Umbilical cord (tissue), 2 donors: ENCODE measurements around the gene C2CD2. TPM values are rescaled to one million over a fixed set of nuclear protein-coding genes. Genes with fewer than 3 reads are reported as not detected.

Source experiments
- DNase-seq: peaks from one replicate; pipeline ENCODE4 v3.0.0-alpha.2; 2015; ENCODE audit warnings: low spot score
- total RNA-seq: library from RNA; depleted of rRNA; stranded (reverse); fragments of >200 nt; gene quantifications from one replicate; pipeline ENCODE4 v1.2.3, GENCODE V29; 2014; ENCODE audit warnings: low replicate concordance; ENCODE audit not compliant: insufficient read depth

Gene C2CD2
- total RNA-seq, 1 donor from 2014 or later: 12.5 TPM

GRCh38 chr21:41933313-41934079 lies 20.3 kb downstream of the C2CD2 start:
- peak; percentile 65 for DNase-seq

DNA sequence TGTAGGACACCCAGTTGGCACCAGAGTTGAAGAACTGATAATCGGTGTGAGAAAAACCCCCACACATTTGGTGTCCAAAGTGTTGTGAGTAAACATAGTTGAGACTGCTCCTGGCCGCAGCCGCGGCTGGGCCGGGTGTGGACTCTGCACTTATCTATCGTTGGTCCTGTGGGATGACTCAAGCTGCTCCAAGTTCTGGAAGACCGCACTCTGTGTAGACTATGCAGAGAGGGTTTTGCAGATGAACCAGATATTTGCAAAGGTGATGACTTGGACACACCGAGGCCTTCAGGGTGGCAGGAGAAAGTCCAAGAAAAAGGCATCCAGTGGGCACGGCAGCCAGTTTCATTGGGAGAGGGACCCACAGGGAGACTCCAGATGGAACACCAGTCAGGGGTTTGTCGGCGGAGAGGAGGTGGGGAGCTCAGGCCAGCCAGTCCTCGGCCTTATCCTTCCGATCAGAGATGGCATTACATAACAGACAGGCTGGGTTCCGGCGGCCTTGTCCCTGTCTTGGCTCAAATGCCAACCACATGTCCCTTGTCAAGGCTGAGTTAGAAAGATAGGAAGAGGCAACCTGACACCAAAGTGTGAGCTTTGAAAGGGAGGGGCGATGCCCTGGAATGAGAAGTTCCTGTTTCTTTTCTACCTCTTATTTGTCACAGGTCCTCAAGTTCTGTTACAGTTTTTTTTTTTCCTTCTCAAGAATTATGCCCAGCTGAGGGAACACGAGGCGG lies 21.1 kb downstream of the C2CD2 start:
- DNase-seq: peak; percentile 63

DNA sequence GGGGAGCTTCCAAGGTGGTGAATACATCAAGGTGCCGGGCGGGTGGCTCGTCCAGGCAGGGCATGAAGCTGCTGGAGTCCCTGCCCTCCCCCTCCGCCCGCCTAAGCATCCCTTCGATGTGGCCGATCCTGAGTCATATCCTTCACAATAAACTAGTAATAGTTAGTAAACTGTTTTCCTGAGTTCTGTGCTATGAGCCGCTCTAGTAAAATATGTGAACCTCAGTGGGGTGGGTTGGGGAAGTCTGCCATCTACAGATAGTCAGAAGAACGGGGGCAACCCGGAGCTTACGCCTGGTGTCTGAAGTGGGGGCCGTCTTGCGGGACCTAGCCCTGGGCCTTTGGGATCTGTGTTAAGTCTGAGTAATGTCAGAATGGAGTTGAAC lies 21.6 kb downstream of the C2CD2 start:
- DNase-seq: no peak

GRCh38 chr21:41931041-41931451 lies 22.8 kb downstream of the C2CD2 start:
- peak; percentile 74 for DNase-seq

DNA sequence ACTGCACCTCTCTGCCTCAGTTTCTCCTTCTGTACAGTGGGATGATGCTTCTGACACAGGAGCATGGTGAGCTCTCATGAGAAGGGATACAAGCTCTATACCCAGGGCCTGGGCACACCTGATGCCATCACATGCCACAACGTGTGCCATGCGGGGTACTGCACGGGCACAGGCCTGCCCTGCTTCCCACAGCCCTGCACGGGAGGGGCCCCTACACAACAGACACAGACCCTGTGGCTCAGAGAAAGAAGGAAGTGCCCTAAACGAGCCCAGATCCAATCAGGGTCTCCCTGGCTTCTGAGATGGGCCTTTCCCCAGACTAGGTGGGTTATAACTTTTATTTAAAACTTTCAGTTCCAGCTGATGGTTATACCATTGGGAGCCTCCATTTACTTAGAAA lies 24.6 kb downstream of the C2CD2 start:
- no peak for DNase-seq

- DNase-seq: no peak
Observed at GRCh38 chr21:41928621-41929220, 25.1 kb downstream of the C2CD2 start.

- no peak for DNase-seq
Observed at GRCh38 chr21:41927727-41928409, 25.9 kb downstream of the C2CD2 start.

DNA sequence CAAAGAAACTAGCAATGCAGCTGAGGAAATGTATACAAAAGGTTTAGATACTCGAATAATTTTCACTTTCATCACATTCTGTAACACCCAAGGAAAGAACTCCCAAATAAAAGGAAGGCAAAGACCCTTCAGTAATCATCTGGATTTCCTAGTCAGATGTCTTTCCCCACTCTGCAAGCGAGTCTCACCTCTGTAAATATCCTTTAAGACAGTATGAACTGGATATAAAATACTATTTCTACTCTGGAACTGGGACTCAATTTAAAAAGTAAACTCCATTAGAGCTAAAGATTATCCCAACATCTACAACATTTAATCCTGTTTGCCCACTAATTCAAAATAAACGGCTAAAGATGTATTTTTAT lies 27.0 kb downstream of the C2CD2 start:
- no peak for DNase-seq

DNA sequence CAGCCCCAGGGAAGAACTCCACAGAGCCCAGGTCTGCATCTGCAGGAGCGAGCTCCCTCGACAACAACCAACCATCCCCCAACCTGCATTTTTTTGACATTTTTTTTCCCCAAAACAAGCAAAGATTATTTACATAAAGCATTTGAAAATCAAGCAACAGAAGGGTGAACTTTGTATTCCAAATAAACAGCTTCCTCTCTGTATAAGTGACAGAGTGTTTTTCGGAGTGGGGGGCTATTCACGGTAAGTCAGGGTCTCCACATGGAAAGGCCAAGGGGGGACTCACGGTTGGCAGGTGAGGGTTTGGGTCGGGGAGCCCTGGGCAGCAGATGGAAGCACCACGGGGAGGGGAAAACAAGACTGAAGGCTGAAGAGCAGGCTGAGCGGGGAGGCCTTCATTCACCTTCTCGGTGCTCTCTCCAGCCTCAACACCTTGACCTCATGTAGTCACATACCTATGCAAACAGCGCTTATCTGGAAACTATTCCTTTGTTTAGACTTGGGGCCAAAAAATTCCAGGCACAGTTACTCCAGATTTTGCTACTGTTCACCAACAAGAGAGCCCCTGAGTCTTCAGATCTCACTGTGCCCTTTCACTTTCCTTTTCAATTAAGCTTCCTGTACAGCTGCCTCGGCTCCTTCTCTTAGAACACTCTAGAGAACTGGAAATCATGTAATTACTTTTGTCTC lies 27.6 kb downstream of the C2CD2 start:
- DNase-seq: peak; percentile 73

DNA sequence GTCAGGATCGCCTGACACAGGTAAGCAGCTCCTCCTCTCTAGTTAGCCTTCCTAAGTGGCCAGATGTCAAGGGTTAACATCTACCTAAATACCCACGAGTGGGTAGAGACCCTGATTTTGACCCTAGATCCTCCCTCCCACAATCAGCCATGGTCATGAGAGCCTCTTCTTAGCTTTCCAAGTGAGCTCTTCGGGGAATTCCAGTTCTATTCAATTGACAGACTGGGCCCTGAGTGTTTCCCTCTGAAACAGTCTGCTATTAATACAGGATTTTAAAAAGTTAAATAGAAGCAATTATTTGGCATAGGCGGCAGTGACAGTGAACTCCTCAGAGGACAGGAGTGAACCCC lies 28.1 kb downstream of the C2CD2 start:
- DNase-seq: no peak

DNA sequence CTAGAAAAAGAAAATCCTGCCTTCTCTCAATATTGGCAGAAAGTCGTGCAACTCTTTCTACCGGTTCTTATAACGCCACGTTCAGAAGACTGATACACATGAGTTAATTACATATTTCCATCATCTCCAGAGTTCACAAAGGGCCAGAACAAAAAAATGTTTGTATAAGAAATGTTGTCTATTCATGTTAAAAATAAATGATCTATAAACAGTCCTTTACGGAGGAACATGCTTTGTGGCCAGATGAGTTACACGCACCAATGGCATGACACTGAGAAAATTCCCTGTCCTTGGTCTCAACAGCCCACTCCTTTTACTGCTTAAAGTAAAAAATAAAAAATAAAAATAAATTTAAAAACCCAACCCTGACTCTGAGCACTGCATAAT lies 29.5 kb downstream of the C2CD2 start:
- no peak for DNase-seq

DNA sequence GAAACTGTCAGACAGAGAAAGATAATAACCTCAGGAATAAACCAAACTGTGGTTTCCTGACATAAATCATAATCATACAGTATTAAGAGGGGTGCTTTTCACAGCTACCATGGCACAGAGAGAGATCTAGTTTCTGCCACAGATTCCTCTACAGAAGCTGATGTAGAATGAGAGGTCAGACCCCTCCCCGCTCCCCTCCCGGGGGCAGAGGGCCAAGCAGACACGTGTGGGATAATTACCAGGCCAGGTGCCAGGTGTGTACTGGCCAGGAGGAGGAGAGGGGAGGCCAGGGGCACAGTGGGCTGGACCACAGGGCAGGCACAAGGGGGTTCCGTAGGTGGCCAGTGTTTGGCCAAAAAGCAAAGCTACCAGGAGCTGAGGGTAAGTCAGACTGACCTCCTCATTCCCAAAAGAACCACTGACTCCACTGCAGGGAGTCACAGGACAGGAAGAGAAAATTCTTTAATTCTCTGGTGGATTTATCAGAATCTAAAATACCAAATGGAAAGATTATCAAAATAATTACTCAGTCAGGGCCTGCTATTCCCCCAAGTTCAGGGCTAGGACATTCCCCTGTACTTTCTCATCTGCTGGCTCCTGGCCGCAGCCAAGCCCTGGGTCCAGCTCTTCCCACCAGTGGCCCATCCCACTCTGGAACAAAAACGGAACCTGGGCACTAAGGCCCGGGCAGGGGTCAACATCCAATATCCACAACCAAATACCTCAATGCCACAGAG lies 30.0 kb downstream of the C2CD2 start:
- DNase-seq: no peak

GRCh38 chr21:41923186-41923585 lies 30.6 kb downstream of the C2CD2 start:
- DNase-seq: no peak

DNA sequence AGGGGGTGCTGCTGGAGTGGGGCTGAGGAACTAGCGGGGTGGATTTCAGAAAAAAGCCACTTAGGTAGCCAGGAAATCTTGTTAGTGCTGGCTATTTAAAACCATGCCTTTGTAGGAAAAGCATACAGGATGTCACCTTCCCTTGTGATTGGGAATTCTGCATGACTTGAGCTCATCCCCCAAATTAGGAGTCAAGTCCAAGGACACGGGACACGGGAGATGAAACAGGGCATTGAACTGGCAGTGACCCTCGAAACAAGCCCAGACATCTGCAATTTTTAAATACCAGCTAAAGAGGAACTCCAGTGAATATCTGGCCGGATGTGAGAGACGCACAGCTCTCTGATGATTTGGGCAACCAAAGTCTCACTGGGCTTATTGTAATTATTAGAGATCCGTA lies 32.8 kb downstream of the C2CD2 start:
- no peak for DNase-seq

GRCh38 chr21:41920476-41920875 lies 33.3 kb downstream of the C2CD2 start:
- DNase-seq: no peak

DNA sequence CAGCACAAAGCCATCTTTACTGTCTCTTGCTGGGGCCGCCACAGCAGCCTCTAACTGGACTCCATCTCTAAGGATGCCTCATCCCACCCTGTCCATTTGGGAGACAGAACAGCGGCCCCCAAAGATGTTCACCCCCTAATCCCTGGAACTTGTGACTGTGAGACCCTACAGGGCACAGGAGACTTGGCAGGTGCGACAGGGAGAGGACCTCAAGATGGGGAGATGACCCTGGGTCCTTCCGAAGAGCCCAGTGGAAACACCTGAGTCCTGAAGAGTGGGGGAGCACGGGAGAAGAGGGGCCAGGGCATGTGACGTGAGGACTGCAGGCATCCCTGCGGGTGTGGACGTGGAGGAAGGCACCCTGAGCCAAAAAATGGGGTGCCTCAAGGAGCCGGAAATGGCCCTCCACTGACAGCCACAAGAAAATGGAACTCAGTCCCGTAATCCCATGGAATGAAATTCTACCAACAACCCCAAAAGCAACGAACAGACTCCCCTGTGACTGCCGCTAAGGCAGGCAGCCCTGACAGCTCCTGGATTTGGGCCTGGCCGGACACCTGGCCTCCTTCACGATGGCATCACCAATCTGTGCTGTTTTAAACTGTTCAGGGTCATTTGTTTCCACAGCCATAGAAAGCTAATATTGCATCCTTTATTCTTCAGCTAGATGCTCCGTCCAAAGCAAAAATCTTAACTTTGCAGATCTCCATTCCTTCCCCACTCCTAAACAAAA lies 34.0 kb downstream of the C2CD2 start:
- no peak for DNase-seq

DNA sequence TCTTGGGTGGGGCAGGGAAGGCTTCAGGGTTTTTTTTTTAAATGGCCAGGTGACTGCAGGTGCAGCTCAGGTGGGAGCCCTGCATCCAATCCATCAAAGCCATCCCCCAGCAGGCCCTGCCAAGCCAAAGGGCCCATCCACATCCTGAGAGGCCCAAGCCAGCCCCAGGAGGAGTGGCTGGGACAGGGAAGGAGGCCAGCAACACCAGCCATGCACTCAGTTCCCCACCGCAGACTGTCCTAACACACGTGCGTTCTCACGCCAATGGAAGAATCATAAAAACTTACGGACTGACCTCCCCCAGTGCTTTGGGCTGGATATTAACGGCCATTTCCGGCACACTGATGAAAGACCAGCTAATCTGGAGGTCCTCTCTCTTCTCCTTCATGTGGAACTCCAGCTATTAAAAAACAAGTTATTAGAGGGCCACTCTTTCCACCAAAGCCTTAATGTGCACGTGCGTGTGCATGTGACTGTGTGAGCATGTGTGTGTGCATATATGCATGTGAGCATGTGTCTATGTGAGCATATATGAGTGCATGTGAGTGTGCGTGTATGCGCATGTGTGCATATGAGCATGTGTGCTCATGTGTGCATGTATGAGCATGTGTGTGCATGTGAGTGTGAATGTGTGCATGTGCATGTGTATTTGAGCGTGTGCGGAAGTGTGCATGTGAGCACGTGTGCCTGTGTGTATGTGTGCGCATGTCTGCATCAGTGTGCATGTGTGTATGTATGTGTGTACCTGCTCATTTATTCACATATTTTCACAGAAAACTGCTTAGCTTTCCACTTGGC lies 35.1 kb downstream of the C2CD2 start:
- no peak for DNase-seq

DNA sequence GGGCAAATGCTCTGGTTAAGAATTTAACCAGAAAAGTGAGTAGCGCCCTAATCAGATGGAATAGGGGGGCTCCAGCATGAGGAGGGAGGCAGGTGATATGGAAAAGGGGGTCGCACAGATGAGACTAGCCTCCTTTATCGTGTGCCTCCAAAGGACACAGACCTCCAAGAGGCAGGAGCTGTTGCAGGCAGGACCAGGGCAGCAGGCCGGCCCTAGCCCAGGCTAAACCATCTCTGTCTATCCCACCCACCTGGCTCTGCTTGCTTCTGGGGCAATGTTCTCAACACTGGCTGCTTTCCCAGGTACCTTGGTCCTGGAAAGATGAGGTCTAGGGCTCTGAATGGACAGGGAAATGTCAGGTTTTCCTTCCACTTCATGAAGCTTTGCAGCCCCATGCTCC lies 36.3 kb downstream of the C2CD2 start:
- DNase-seq: no peak

GRCh38 chr21:41916888-41917433 lies 36.9 kb downstream of the C2CD2 start:
- DNase-seq: no peak
